HG03280 (cell line): ENCODE measurements around the gene MISFA.
A peak's percentile ranks its signal among the peaks of the same experiment; 100 is the strongest.
"Not testable (repeated sequence)": the region's sequence is repeated elsewhere in the genome, so short reads cannot be mapped to it uniquely, and the experiment has no call there.

Experiments
- ATAC-seq: cut with Tn5 transposase; IDR thresholded peaks from one replicate; pipeline ENCODE4 v1.9.1; 2021; ENCODE audit warnings: mild to moderate bottlenecking, moderate library complexity; ENCODE audit not compliant: unreplicated experiment

The MISFA gene

DNA sequence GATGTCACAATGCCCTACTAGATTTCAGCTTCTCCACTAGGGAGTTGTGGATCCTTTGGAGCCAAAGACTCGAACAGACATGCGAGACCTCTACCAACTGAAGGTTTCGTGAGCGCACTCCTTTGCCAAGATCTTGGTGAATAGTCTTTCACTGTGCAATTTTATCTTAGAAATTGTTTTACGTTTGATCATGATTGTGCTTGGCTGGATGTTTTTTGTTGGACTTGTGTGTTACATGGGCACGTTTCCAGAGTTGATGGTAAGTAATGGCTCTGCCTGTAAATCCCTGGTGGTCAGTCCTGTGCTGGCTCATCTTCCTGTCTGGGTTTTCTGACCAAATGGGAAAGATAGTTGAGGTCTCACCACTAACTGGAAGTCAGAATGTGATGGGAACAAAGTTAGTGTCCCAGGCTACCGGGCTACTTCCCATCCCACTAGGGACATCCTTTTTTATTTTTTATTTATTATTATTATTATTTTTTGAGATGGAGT, at the start of gene MISFA:
Gene MISFA (plus strand): TSS at position 51 of the 492 bp plus-strand sequence. CDS start 140 bp downstream, at position 191.
- no peak for ATAC-seq

DNA sequence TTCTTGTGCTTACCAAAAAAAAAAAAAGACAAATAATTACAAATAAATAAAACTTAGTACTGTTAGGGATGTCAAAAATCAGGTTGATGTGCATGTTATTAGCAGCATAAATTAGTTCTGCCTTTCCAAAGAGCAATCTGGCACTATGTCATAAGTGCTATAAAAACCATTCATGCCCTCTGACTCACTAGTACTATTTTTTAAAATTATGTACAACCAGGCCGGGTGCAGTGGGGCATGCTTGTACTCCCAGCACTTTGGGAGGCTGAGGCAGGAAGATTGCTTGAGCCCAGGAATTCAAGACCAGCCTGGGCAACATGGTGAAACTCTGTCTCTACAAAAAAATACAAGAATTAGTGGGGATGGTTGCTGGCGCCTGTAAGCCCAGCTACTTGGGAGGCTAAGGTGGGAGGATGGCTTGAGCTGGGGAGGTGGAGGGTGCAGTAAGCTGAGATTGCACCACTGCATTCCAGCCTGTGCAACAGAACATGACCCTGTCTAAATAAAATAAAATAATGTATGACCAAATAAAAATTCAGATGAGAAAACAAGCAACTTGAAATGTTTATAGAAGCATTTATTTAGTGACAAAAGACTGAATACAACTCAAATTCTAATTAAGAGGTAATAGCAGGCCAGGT, 36.4 kb upstream of the MISFA start:
- no peak for ATAC-seq

DNA sequence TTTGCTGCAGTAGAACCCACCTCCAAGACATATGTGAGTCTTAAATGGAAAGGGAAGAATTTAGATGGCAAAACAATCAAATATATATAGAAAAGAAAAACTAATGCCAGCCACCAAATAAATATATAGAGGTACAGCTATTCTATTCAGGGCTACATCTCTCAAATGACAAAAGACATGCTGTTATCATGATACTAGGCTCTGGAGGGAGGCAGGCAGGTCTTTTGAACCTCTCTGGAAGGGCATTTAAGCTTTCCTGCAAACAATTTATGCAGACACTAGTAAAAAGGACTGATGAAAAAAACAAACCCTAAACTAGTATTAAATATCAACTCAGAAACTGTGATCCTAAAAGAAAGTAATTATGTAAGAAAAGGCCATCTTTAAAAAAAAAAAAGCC, 35.4 kb upstream of the MISFA start:
- no peak for ATAC-seq

DNA sequence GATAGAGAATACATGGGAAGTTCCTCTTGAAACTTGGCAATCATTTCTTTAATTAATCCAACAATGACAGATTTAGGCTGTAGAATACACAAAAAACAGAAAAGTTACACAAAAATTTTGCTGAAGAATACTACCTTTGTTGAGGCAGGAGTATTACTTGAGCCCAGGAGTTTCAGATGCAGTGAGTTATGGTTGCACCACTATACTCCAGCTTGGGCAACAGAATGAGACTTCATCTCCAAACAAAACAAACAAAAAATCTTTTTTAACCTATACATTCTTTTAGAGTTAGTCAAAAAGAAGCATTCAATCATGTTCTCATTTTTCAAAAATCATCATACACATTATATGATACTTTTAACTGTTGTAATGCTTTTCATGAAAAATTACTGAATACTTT, 33.2 kb upstream of the MISFA start:
- ATAC-seq: no peak

DNA sequence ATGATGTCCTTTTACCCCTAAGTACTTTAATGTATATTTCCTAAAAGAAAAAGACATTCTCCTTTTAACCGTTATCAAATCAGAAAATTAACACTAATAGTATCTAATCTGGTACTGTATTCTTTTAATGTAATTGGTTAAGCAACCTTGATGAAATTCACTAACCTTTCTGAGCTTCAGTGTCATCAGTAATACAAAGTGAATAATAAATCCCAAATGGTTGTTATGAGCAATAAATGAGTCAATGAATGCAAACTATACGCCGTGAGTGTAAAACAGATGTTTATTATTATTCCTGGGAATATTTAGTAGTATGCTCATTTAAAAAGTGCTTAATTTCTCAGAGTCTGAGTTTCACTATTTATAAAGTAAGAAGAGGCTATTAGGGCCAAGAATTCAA, 32.5 kb upstream of the MISFA start:
- ATAC-seq: no peak

DNA sequence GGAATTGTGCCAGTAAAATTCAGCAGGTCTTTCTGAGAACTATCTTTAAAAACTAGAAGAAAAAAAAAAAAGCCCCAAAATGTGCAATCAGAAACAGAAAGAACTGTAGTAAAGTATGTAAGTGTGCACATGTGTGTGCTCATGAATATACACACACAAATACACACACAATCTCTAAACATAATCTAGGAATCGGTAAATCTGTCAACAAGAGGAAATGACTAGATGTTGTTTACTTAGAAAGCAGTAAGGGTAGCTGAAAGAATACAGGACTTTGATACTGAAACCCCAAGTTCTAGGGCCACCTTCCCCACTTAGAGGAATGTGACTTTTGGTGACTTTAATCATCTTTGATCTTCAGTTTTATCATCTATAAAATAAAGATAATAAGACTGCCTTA, 24.2 kb upstream of the MISFA start:
- ATAC-seq: no peak

DNA sequence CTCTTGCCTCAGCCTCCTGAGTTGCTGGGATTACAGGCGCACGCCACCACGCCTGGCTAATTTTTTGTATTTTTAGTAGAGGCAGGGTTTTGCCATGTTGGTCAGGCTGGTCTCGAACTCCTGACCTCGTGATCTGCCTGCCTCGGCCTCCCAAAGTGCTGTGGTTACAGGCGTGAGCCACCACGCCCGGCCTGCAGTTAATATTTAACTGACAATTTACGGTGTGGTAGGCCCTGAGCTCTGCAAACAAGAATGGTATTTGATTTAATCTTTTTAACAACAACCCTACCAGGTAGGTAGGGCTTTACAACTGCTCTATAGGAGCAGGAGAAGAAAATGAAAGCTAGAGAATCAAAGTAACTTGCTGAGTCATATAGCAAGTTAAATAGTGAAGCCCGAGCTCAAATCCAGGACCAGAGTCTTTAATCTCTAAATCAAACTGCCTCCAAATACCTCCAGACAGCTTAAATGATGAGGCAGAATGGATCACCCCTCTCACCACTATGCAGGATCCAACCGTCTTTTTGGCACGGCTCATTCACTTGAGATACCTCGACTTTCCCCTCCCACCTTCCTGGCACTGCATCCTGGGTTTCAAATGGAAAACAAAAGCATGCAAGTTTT, 20.5 kb upstream of the MISFA start:
- no peak for ATAC-seq

DNA sequence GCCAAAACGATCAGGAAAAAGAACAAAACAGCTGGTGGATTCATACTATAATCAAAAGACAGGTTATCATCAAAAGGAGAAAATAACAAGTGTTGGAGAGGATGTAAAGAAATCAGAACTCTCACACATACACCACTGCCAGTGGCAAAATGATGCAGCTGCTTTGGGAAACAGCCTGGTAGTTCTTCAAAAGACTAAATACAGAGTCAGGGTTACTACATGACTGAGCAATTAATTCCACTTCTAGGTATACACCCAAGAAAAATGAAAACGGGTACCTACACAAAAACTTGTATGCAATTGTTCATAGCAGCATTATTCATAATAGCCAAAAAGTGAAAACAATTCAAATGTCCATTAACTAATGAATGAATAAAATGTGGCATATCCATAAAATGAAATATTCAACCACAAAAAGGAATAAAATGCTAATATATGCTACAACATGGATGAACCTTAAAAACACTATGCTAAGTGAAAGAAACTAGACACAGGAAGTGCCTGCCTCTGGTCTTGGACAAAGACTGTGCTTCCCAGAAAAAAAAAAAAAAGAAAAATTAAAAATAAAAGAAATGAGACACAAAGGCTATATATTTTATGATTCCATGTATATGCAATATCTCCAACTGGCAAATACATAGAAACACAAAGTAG, 19.3 kb upstream of the MISFA start:
- ATAC-seq: no peak

DNA sequence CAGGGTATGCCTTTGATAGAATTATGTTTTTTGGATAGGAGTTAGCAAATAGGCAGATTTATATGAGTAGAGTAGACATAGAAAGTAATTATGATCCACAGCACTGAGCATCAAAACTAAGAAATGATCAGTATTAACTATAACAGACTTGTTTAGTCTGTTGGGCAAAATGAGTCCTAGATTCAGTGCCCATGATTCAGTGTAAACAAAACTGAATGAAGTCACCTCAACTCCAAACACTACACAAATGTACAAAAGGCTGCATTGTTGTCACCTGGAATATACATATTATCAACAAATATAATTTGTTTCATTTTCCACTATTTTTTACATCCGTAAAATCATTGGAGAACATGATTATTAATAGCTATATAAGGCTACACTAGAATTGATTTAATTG, 17.8 kb upstream of the MISFA start:
- ATAC-seq: no peak

DNA sequence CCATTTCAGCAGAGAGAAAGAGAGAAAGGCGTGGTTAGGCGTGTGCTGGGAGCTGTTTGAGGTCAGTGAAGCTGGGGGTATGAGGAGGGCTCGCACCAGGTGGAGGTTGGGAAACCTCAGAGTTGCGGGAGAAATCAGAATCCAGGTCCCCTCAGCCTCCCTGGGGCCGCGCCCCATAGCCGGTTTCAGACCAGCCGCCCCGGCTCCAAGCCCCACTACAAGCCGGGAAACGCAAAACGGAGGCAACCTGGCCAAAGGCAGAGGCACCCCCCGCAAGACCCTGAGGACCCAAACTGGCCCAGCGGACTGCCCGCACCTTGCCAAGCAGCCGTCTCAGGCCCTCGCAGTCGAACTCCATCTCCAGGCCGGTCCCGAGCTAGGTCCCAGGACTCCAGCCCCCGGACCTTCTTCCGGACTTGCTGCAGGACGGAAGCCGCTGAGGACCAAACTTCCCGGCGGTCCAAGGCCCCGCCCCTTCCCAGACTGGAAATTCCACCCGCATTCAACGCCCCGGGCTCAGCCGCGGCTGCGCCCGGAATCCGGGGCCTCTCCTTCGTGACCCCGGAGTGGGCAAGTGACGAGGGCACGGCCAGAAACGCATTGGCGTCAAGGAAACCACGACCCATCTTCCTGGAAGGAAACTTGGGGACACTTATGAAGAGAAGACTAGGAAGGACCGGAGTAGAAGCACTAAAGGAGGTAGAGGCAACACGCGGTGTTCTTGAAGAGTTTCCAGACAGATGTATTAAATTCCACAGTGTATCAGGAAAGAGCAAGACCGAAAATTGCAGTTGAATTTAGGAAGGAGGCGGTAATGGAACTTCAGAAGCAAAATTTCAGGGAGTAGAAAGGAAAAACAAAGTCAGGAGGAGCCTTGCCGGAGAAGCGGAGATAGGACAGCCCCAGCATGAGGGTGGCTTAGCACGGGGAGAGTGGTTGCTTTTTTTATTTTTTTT, 11.0 kb upstream of the MISFA start, which contains the start of gene UEVLD:
Gene UEVLD (minus strand): TSS at position 438 of the 956 bp plus-strand sequence. CDS start 80 bp downstream, at position 358.
- ATAC-seq: peak; percentile 67

DNA sequence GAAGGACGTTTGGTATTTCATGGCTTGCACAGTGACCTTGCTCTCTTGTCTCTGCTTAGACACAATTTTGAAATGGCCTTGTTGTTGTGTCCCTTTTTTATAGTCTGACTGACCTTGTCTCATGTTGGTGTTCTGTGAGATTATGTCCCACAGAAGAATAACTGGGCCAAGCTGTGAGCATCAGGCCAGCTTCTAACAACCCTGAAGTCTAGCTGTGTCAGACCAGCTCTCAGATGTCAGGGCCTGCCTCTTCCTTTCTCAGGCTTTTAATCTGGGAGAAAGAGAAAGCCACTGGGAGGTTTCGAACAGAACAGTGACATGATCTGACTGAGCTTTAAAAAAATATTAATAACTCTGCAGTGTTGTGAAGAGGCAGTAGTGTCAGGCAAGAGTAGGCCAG, 9.0 kb upstream of the MISFA start:
- ATAC-seq: no peak

DNA sequence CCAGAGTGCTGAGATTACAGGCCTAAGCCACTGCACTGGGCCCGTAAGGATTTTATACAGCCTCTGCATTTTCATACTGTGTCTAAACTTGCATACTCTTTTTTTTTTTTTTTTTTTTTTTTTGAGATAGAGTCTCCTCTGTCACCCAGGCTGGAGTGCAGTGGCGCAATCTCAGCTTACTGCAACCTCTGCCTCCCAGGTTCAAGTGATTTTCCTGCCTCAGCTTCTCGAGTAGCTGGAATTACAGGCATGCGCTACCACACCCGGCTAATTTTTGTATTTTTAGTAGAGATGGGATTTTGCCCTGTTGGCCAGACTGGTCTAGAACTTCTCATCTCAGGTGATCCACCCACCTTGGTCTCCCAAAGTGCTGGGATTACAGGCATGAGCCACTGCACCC, 5.5 kb upstream of the MISFA start:
- ATAC-seq: not testable (repeated sequence)

DNA sequence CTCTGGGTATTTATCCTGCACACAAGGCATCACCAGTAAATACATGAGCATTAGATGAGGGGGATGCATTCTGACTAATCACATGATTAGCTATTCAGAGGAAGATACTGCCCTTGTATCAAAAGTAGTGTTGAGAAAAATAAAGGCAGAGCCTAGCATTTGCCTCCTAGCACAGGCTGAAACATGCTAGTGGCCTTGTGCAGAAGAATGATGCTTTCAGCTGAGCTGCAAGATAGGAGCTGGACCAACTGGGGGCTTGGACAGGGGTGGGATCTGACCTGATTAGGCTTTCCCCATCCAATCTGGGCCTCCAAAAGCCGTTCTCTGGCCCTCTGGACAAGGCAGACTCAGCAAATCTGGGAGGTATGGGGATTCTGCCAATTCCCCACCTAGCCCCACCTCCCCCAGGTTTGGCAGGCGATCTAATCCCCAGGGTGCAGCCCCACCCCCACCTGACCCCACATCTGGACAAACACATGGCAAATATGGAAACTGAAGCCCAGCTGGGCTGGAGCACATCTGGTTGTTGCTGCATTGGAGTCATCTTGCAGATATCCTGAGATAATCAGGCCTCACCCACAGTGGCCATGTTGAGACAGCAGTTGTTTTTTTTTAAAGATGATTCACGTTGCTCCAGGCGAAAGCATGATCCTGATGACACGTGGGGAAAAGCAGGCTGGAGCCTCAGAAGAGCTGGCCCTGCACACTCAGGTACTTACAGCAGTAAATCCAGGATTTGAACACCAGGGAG, 4.4 kb upstream of the MISFA start:
- no peak for ATAC-seq

DNA sequence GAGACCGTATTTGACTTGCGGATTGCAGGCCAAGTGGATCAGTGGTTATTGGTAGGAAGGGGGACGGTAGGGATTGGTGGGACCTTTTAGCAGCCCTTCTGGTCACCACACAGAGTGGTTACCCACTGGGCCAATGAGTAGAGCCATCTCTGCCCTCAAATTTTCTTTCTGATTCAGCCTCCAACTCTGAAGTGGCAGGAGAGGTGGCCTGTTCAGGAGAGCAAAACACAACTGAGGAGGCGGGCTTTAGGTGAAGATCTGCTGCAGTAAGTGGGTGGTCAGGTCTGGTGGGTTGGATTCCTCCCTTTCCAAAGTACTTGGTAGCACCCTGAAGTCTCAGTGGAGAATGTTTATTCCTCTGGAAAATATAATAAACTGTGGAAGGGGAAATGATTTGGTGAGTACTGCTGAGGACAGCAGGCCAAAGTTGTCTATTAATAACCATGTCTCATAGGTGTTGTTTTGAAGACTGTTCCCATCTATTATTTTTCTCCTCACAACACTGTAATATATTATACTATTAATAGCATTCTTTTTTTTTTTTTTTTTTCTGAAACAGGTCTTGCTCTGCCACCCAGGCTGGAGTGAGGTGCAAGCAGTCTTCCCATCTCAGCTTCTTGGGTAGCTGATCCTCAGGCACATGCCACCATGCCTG, 1.5 kb downstream of the MISFA start:
- ATAC-seq: no peak

DNA sequence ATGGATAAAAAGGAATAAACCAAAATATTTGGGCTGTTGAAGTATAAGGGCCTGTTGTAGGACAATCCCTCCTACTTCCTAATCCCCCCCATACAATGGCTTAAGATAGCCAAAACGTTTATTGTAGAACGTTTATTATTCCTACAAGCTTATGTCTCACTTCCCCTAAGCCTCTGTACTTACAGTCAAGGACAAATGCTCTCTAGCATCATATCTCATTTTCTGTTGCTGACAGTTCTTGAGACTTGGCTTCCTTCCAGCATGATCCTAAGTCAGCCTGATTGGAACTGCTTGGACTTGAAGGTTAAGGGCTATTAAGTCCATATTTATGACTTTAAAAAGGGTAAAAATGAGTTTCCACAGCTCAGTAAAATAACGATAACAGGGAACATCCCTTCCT, 8.8 kb downstream of the MISFA start:
- no peak for ATAC-seq

DNA sequence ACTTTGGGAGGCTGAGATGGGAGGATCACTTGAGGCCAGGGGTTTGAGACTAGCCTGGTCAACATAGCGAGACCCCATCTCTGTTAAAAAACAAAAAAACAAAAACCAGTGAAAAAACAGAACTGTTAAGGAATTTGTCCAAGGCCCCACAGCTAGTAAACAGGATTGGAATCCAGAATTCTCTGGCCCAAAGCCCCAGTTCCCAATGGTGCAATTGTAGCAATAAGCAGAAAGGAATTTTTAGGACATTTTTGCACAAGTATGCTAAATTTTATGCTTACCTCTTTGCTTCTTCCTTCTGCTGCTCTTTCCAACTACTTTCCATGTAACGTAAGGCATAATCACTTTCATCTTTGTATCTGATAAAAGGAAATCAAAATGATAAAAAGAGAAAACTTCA, 11.6 kb downstream of the MISFA start:
- no peak for ATAC-seq

DNA sequence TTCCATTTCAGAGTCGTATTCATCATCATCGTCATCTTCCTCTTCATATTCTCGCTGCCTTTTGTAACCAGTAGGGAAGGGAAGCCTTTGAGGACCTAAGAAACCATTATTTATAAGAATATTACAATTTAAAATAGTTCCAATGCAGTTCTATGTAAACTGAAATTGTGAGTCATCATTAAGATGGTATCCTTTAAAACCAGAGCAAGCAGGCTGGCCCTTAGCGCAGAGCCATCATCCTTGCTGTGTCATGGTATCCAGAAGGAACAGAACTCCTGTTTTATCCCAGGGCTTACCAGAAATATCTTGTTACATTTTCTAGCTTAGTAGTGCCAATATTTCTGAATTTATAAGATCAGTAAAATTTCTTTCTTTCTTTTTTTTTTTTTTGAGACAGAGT, 12.8 kb downstream of the MISFA start:
- no peak for ATAC-seq

DNA sequence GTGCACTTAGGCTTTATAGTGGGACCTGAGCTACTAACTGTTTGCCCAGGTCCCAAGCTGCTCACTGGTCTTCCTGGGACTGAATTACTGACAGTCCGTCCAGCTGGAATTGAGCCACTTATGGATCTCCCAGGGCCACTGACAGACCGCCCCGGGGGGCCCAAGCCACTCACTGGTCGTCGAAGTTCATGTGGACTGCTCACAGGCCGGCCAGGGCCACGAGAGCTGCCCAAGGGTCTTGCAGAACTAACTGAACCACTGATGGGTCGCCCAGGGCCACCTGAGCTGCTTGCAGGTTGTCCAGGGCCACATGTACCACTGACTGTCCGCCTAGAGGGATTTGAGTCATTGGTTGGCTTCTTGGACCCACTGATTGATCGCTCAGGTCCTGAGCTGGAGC, 15.1 kb downstream of the MISFA start:
- ATAC-seq: no peak

DNA sequence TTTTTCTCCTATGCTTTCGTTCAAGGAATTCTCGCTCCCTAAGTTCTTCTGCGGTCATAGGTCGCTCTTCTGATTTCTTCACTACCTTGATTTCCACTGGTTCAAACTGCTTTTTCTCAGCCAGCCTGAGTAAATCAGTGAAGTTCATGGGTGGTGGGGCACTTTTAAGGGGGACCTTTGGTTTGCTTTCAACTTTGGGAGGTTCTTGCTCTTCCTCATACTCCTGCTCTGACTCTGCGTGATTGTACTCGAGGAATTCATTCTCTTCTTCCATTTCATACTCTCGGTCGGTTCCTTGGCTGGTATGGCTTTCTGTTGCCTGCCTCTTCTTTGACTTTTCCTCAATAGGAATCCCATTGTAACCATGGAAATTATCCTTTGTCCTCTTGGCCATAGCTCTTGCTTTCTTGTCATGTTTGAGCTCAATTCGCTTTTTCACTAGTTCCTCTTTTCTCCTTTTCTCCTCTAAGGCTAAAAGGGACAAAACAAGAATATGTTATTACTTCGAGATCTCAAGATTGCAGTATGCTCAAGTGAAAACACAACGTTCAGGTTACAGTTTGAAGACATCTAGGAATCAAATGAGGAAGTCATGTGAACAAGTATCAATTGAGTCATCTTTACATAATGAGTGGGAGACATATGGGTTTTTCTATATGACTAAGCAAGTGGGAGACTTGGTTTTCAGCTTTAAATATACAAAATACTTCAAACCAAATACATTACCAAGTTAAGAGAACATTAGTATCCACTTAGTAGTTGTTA, 16.2 kb downstream of the MISFA start:
- peak; percentile 89 for ATAC-seq
